Right lobe of liver (tissue), 6 donors: ENCODE measurements around the gene BPIFB2. TPM values are rescaled to one million over a fixed set of nuclear protein-coding genes. Genes with fewer than 3 reads are reported as not detected.

Experiments
- ATAC-seq, 4 donors: fragments of 200-7000 bp; cut with Tn5 transposase; one replicate each; pipeline ENCODE4 v1.9.1; 2020; ENCODE audit warnings: mild to moderate bottlenecking in 4 of 4, moderate library complexity in 4 of 4
- DNase-seq, 3 donors: peaks; one replicate each; pipeline ENCODE4 v3.0.0-alpha.2; 2020
- H3K27ac ChIP-seq, 3 donors: fragments of 200-600 bp; one replicate each; pipeline ENCODE4 v1.8.0; 2022
- H3K27me3 ChIP-seq, 2 donors: fragments of 200-600 bp; one replicate each; pipeline ENCODE4 v1.8.0; 2022
- H3K36me3 ChIP-seq, 4 donors: fragments of 200-600 bp; sonication (generic) in 1 of 4; one replicate each; pipeline versions ENCODE4 v1.5.1 to v1.8.0; 2017 to 2022; ENCODE audit warnings: control low read depth in 1 of 4
- H3K4me1 ChIP-seq, 4 donors: fragments of 200-600 bp; sonication (generic) in 1 of 4; one replicate each; pipeline versions ENCODE4 v1.5.1 to v1.8.0; 2017 to 2022; ENCODE audit warnings: control low read depth in 1 of 4
- H3K4me3 ChIP-seq, 3 donors: fragments of 200-600 bp; one replicate each; pipeline ENCODE4 v1.8.0; 2022
- H3K9me3 ChIP-seq, 4 donors: fragments of 200-600 bp; sonication (generic) in 1 of 4; one replicate each; pipeline versions ENCODE4 v1.5.1 to v1.8.0; 2017 to 2022; ENCODE audit warnings: control low read depth in 1 of 4
- POLR2A ChIP-seq: fragments of 450-650 bp; IDR thresholded peaks from one replicate; pipeline ENCODE4 v1.6.1; 2017; ENCODE audit warnings: antibody characterized with exemption, mild to moderate bottlenecking
- WGBS: methylation state at CpG from one replicate; pipeline ENCODE4 v1.1.6; 2018; ENCODE audit warnings: low coverage, low lambda C conversion rate; ENCODE audit not compliant: insufficient coverage; ENCODE audit errors: missing lambda C conversion rate; 5-methylcytosine and 5-hydroxymethylcytosine counted together
- intact Hi-C, 2 donors: fragments of 100-400 bp; cut with DNase I; formaldehyde crosslinking; loops; one replicate each; pipeline versions ENCODE4 v1.11.2 to v1.14.1; 2022
- total RNA-seq, 6 experiments: library from RNA; depleted of rRNA in 2 of 6; stranded (reverse); fragments of >200 nt in 2 of 6; fragmentation: NEBNext Ultra II Directional in 3 of 6; extraction: Animal tissue kit (Norgen Biotek cat#: 25700) in 3 of 6; gene quantifications; one replicate each; pipeline versions ENCODE4 v1.1.0 to v1.2.4, GENCODE V29; 2016 to 2023
- TF ChIP-seq, protein P1 (sequence below), 4 donors: fragments of 200-600 bp in 3 of 4; fragments of 450-650 bp in 1 of 4; IDR thresholded peaks; one replicate each; pipeline versions ENCODE4 v1.5.1 to v1.8.0; 2016 to 2022; ENCODE audit warnings: antibody characterized with exemption in 4 of 4, mild to moderate bottlenecking in 2 of 4
- donor health status: DM: no; HTN: yes; CAD: no.
- donor health status: DM: no; HTN: no; CAD: no.
- donor health status: DM: no; HTN: no; CAD: no.
- donor health status: DM: no; HTN: yes; CAD: no.
- donor health status: DM: no; HTN: yes; CAD: no.

The BPIFB2 gene
- total RNA-seq, 6 experiments from 2014 or later, result 0.12 TPM; not detected in 5

DNA sequence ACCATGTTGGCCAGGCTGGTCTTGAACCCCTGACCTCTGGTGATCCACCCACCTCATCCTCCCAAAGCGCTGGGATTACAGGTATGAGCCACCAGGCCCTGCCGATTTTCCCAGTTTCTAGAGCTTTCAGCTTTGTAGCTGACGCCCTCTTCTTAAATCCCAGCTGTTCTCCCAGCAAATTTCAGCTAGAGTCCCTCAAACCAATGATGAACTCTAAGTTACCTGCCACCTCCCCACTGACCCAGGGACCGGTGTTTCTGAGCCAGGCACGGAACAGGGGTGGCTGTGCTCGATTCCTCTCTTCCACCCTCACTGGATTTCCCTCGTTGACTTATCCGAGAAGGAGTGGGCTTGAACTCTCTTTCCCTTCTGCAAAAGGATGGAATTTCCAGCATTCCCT, 42.4 kb upstream of the BPIFB2 start:
- no peak overlapping the region for H3K4me3 ChIP-seq
- no peak for ATAC-seq
- no peaks in the 10 kb centered on the region for H3K36me3 ChIP-seq
- TF ChIP-seq POLR2A, result no peak
- TF ChIP-seq, protein P1, sequence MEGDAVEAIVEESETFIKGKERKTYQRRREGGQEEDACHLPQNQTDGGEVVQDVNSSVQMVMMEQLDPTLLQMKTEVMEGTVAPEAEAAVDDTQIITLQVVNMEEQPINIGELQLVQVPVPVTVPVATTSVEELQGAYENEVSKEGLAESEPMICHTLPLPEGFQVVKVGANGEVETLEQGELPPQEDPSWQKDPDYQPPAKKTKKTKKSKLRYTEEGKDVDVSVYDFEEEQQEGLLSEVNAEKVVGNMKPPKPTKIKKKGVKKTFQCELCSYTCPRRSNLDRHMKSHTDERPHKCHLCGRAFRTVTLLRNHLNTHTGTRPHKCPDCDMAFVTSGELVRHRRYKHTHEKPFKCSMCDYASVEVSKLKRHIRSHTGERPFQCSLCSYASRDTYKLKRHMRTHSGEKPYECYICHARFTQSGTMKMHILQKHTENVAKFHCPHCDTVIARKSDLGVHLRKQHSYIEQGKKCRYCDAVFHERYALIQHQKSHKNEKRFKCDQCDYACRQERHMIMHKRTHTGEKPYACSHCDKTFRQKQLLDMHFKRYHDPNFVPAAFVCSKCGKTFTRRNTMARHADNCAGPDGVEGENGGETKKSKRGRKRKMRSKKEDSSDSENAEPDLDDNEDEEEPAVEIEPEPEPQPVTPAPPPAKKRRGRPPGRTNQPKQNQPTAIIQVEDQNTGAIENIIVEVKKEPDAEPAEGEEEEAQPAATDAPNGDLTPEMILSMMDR (IDR thresholded peaks at IDR 0.05), result no peak
- DNase-seq, result peak in 1 of 3 donors; percentile 10
- no peak overlapping the region for H3K27ac ChIP-seq
- intact Hi-C loops, result no loop called here
- H3K27me3 ChIP-seq, result no peaks in the 10 kb centered on the region
- H3K4me1 ChIP-seq, result no peaks in the 10 kb centered on the region
- H3K9me3 ChIP-seq, result no peaks in the 10 kb centered on the region
- 78% methylated on average over 8 of the region's 8 CpGs for WGBS

DNA sequence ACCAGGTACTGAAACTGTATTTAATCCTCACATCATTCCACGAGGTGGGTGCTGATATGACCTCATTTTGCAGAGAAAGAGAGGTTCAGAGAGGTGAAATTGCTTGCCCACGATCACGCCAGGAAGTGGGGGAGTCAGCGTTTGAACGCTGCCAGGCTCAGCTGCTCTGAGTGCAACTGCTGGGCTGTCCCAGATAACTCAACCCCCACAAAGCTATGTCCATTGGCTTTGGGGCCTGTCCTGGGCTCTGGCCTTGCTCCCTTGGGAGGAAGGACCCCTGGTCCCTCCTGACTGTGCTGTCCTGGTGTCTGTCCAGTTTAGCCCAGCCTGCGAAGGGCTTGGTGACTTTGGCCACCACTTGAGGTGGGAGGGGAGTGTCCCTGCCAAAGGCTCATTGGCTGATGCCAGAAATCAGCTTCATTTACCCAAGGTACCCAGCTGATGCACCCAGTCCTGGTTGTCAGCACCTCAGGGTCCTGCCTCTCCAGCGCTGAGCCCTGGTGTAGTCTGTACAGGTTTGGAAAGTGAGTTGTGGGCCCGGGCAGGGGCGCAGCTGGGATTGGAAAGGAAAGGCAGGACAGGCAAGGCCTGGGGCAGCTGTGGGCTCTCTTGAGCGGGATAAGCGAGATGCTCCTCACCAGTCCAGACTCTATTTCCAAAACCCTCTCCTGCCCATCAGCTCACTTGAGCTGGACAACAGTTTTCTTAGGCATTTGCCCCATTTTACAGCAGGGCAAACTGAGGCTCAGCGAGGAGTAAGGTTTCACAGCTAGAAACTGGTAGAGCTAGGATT, 41.7 kb upstream of the BPIFB2 start:
- H3K9me3 ChIP-seq, result no peaks in the 10 kb centered on the region
- peak in 1 of 3 donors; percentile 39 for DNase-seq
- H3K4me1 ChIP-seq, result no peaks in the 10 kb centered on the region
- H3K27ac ChIP-seq, result no peak overlapping the region
- H3K36me3 ChIP-seq, result no peaks in the 10 kb centered on the region
- ATAC-seq, result no peak
- H3K27me3 ChIP-seq, result no peaks in the 10 kb centered on the region
- no peak for TF ChIP-seq POLR2A
- H3K4me3 ChIP-seq, result no peak overlapping the region
- intact Hi-C loops, result no loop called here
- 64% methylated on average over 4 of the region's 12 CpGs for WGBS

DNA sequence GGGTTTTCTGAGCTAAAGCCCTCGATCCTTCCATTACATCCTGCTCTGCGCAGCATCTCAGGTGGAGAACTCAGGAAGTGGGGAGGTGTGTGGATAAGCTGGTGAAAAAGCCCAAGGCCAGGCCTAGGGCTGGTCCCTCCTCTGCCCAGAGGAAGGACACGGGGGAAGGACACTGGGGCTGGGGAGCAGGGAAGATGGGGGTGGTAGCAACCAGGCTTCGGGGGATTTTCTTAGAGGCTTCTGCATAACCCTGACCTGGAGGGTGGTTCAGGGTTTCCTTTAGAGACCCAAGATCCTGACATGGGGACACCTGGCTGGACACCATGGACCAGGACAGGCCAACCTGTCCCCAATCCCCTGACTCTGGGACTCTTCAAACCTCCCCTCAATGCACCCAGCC, 41.1 kb upstream of the BPIFB2 start:
- TF ChIP-seq, protein P1 (IDR thresholded peaks at IDR 0.05), result no peak
- no peak for TF ChIP-seq POLR2A
- 84% methylated on average over 3 of the region's 4 CpGs for WGBS
- ATAC-seq, result no peak
- Histone ChIP-seq H3K4me1 (no peaks in the 10 kb centered on the region), H3K4me3 (no peak overlapping the region), H3K27ac (no peak overlapping the region), H3K36me3 (no peaks in the 10 kb centered on the region), H3K27me3 (no peaks in the 10 kb centered on the region), H3K9me3 (no peaks in the 10 kb centered on the region)
- DNase-seq, result no peak
- intact Hi-C loops, result no loop called here

DNA sequence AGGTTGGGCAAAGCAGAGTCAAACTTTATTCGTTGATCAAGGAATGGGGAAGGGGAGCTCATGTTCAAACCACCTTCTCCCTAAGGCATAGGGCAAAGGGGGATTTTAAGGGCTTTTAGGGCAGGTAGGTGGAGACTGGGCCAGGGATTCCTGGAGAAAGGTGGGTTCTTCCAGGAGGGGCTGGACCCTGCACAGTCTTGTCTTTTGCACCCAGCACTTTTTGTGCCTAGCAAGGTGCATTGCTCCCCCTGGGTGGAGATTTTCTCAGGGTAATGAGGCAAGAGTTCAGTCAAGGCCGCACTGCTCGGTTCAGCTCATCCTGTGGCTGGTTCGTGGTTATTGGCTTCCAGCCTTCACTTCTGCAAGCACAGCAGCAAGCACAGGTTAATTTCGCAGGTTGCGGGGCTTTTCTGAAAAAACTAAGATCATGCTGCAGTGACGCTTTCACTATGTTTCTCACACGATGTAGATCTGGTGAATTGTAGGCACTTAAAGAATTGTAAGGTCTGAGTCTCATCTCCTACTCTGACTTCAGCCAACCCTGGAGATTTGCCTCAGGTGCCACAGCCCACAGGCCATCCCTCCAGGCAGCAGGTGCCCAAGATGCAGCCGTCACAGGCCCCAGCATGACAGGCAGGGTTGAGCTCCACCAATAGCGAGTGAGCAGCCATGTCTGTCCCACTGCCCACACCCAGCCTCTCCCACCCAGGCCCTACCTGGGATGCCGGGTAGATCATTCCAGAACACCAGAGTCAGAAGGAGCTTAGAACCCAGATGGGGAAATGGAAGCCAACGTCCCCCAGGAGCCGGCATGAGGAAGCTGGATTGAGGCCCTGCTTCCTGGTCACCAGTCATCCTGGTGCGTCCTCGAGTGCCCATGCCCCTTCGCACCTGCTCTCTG, 40.4 kb upstream of the BPIFB2 start:
- no peaks in the 10 kb centered on the region for H3K9me3 ChIP-seq
- H3K27ac ChIP-seq, result no peak overlapping the region
- no peaks in the 10 kb centered on the region for H3K4me1 ChIP-seq
- intact Hi-C loops, result no loop called here
- ATAC-seq, result peak in 2 of 4 donors; percentile 14 to 36
- peak in 1 of 3 donors; percentile 34 for DNase-seq
- no peaks in the 10 kb centered on the region for H3K36me3 ChIP-seq
- TF ChIP-seq, protein P1 (IDR thresholded peaks at IDR 0.05), result no peak
- TF ChIP-seq POLR2A, result no peak
- no peak overlapping the region for H3K4me3 ChIP-seq
- WGBS, result 61% methylated on average over 6 of the region's 16 CpGs
- H3K27me3 ChIP-seq, result no peaks in the 10 kb centered on the region
